Common myeloid progenitor, CD34-positive (primary cell): Measurements from ENCODE around the gene CFI.

Experiments
- CTCF ChIA-PET: fragments of 350-600 bp; sonication (Branson Sonifier 250); formaldehyde crosslinking; loops from one replicate; lab custom pipeline; 2021; ENCODE audit warnings: antibody characterized with exemption; lab: Charles Lee
- POLR2A ChIA-PET: fragments of 350-600 bp; sonication (Branson Sonifier 250); formaldehyde crosslinking; loops from one replicate; lab custom pipeline; 2021; ENCODE audit warnings: antibody characterized with exemption; lab: Charles Lee
- DNase-seq, 3 donors: peaks; one replicate each; pipeline versions ENCODE4 v3.0.0 to v3.0.0-alpha.2; 2013
- H3K27ac ChIP-seq, 2 experiments: 1 replicate in 1 of 2; 2 replicates in 1 of 2; pipeline ENCODE4 v1.7.0; 2013; ENCODE audit warnings: inconsistent platforms in 2 of 2, low read length in 2 of 2, mild to moderate bottlenecking in 2 of 2, low read depth in 1 of 2, moderate library complexity in 1 of 2; ENCODE audit not compliant: severe bottlenecking in 2 of 2, insufficient read depth in 1 of 2, poor library complexity in 1 of 2
- H3K27me3 ChIP-seq, 5 experiments: replicated peaks in 2 of 5; 1 replicate in 3 of 5; 2 replicates in 2 of 5; pipeline versions ENCODE4 v1.6.1 to v1.7.0; 2013; ENCODE audit warnings: low read length in 4 of 5, mild to moderate bottlenecking in 2 of 5, moderate library complexity in 2 of 5, inconsistent platforms in 1 of 5; ENCODE audit not compliant: insufficient read depth in 5 of 5, control insufficient read depth in 4 of 5
- H3K36me3 ChIP-seq, 4 experiments: 1 replicate in 2 of 4; 2 replicates in 2 of 4; pipeline versions ENCODE4 v1.6.1 to v1.7.0; 2013; ENCODE audit warnings: low read length in 3 of 4, control low read depth in 1 of 4, mild to moderate bottlenecking in 1 of 4; ENCODE audit not compliant: control insufficient read depth in 4 of 4, insufficient read depth in 4 of 4
- H3K4me1 ChIP-seq, 4 experiments: 1 replicate in 3 of 4; 2 replicates in 1 of 4; pipeline versions ENCODE4 v1.6.1 to v1.7.1; 2013; ENCODE audit warnings: low read length in 3 of 4, mild to moderate bottlenecking in 3 of 4, control low read depth in 1 of 4, inconsistent platforms in 1 of 4, moderate library complexity in 1 of 4; ENCODE audit not compliant: control insufficient read depth in 4 of 4, insufficient read depth in 4 of 4; ENCODE audit errors: control extremely low read depth in 1 of 4
- H3K4me3 ChIP-seq, 7 experiments: 1 replicate in 4 of 7; 2 replicates in 3 of 7; pipeline versions ENCODE4 v1.5.1 to v1.7.0; 2013; ENCODE audit warnings: mild to moderate bottlenecking in 7 of 7, low read length in 6 of 7, moderate library complexity in 6 of 7, inconsistent platforms in 2 of 7, low read depth in 2 of 7, control low read depth in 1 of 7; ENCODE audit not compliant: insufficient read depth in 4 of 7, control insufficient read depth in 1 of 7; ENCODE audit errors: extremely low read depth in 1 of 7
- H3K9me3 ChIP-seq, 5 experiments: 1 replicate in 4 of 5; 2 replicates in 1 of 5; pipeline versions ENCODE4 v1.6.1 to v1.7.1; 2013; ENCODE audit warnings: low read length in 4 of 5, mild to moderate bottlenecking in 2 of 5, inconsistent platforms in 1 of 5, low read depth in 1 of 5, moderate library complexity in 1 of 5; ENCODE audit not compliant: control insufficient read depth in 4 of 5, insufficient read depth in 2 of 5; ENCODE audit errors: control extremely low read depth in 1 of 5
- WGBS: methylation state at CpG from one replicate; pipeline ENCODE4 v1.1.5; 2013; ENCODE audit not compliant: insufficient coverage; 5-methylcytosine and 5-hydroxymethylcytosine counted together

The CFI gene

GRCh38 chr4:109708990-109709389 lies 92.8 kb downstream of the CFI start:
- Histone ChIP-seq H3K4me1 (peaks cover 4 to 7% (median 6%) of the 10 kb centered on the region in 4 experiments), H3K27ac (peak overlapping the region in 1 of 2 experiments; percentile 5), H3K27me3 (no peaks in the 10 kb centered on the region), H3K9me3 (no peaks in the 10 kb centered on the region), H3K4me3 (no peak overlapping the region), H3K36me3 (peaks cover 10 to 23% (median 17%) of the 10 kb centered on the region in 4 experiments)
- ChIA-PET CTCF (no interaction called here), POLR2A (no interaction called here)
- no peak for DNase-seq
- WGBS, result 100% methylated on average over 1 of the region's 1 CpG

GRCh38 chr4:109708435-109708834 lies 93.4 kb downstream of the CFI start:
- H3K27ac ChIP-seq, result peak overlapping the region in 1 of 2 experiments; percentile 5
- no peaks in the 10 kb centered on the region for H3K9me3 ChIP-seq
- no peak overlapping the region for H3K4me3 ChIP-seq
- H3K4me1 ChIP-seq, result peaks cover 4 to 12% (median 10%) of the 10 kb centered on the region in 4 experiments
- CTCF ChIA-PET, result no interaction called here
- H3K36me3 ChIP-seq, result peaks cover 10 to 20% (median 14%) of the 10 kb centered on the region in 4 experiments
- DNase-seq, result no peak
- WGBS, result no CpG with 5 or more reads among the region's 2 CpGs
- no peaks in the 10 kb centered on the region for H3K27me3 ChIP-seq
- POLR2A ChIA-PET, result no interaction called here

DNA sequence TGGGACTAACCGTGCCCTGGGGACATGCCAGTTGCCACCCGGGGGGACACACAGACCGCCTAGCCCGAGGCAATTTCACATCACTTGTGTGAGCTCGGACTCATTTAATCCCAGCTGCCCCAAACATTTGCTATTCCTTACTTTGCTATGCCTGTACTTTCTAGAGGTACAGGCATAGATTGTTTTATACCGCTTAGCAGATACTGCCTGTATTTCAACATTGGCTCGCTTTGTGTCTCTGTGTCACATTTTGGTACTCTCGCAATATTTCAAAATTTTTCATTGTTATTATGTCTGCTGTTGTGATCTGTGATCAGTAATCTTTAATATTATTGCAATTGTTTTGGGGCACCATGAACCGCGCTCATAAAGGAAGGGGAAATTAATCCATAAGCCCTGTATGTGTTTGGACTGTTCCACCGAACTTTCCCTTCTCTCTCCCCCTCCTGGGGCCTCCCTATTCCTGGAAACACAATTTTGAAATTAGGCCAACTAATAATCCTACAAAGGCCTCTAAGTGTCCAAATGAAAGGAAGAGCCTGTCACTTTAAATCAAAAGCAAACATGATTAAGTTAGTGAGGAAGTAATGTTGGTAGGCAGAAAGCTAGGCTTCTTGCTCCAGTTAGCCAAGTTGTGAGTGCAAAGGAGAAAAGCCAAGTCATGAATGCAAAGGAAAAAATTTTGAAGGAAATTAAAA lies 98.0 kb downstream of the CFI start:
- POLR2A ChIA-PET, result interaction anchor here (0.6 to 1.5 kb wide), 3 partner anchors 18 to 114 kb away, joined by 3 to 4 read pairs (median 3); no protein-coding TSS in a partner anchor
- peaks cover 3 to 14% (median 10%) of the 10 kb centered on the region in 4 experiments for H3K36me3 ChIP-seq
- 0% methylated on average over 3 of the region's 11 CpGs for WGBS
- H3K4me3 ChIP-seq, result peak overlapping the region; percentile 78 to 97 (median 88)
- CTCF ChIA-PET, result interaction anchor here (0.5 to 5.4 kb wide), 21 partner anchors 7 to 295 kb away, joined by 3 to 33 read pairs (median 4); partner anchors contain the start of genes CFI, PLA2G12A, RRH and SEC24B
- peak overlapping the region; percentile 74 to 92 for H3K27ac ChIP-seq
- H3K4me1 ChIP-seq, result peaks cover 6 to 39% (median 28%) of the 10 kb centered on the region in 4 experiments
- H3K9me3 ChIP-seq, result no peaks in the 10 kb centered on the region
- peak in 2 of 3 donors; percentile 39 to 52 for DNase-seq
- H3K27me3 ChIP-seq, result no peaks in the 10 kb centered on the region

DNA sequence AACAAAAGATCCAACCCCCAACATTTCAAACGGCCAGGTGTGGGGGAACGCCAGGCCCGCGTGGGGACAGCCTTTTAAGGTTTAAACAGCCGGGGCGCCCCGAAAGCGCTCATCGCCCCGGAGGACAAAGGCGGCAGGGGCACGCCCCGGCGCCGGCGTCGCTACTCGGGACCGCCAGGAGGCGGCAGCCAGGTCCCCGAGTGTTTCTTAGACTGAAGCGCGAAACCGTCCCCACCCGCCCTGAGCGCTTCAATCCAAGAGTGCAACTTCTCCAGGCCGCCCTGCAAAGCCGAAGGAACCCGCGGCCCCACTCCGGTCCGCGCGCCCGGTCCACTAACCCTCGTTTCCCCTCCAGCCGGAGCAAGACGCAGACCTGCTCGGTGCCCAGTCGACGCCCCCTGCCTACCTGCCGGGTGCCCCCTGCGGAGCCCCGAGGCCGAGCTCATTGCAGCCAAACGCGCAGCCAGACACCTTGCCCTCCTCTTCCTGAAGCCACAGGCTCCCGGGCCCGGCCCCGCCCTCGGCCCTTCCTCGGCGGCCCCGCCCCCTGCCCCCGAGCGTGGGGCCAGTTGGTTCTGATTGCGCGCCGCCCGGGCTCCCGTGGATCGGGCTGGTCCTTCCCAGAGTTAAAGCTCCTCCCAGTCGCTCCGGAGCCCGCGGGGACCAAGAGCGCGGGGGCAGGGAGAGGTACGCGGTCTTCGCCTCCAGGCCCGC lies 98.7 kb downstream of the CFI start, which contains the start of gene CASP6:
Gene CASP6, minus strand, starts transcription at position 496 of the 714 bp plus-strand sequence. Its CDS starts 50 bp downstream, at position 446.
- no peaks in the 10 kb centered on the region for H3K27me3 ChIP-seq
- H3K4me1 ChIP-seq, result peaks cover 6 to 45% (median 32%) of the 10 kb centered on the region in 4 experiments
- peak within 1 kb of the TSS; percentile 74 to 92 for H3K27ac ChIP-seq
- CTCF ChIA-PET, result interaction anchor here (0.5 to 5.4 kb wide), 20 partner anchors 8 to 296 kb away, joined by 3 to 33 read pairs (median 4); partner anchors contain the start of genes CFI, RRH and SEC24B
- peaks cover 0 to 14% (median 7%) of the 10 kb centered on the region in 4 experiments for H3K36me3 ChIP-seq
- H3K4me3 ChIP-seq, result peak within 1 kb of the TSS; percentile 78 to 97 (median 88)
- H3K9me3 ChIP-seq, result no peaks in the 10 kb centered on the region
- POLR2A ChIA-PET, result interaction anchor here (0.6 to 1.5 kb wide), 5 partner anchors 18 to 114 kb away, joined by 3 to 5 read pairs (median 3); no protein-coding TSS in a partner anchor
- WGBS, result under 1% methylated on average over 63 of the region's 72 CpGs
- DNase-seq, result peak; percentile 87 to 94 (median 92)

- H3K4me1 ChIP-seq, result peaks cover 6 to 45% (median 32%) of the 10 kb centered on the region in 4 experiments
- H3K27me3 ChIP-seq, result no peaks in the 10 kb centered on the region
- peaks cover 0 to 22% (median 15%) of the 10 kb centered on the region in 4 experiments for H3K36me3 ChIP-seq
- DNase-seq, result peak in 2 of 3 donors; percentile 30 to 33
- peak overlapping the region in 6 of 7 experiments; percentile 78 to 93 (median 88) for H3K4me3 ChIP-seq
- WGBS, result 25% methylated on average over 14 of the region's 21 CpGs
- CTCF ChIA-PET, result interaction anchor here (0.9 to 5.4 kb wide), 18 partner anchors 9 to 297 kb away, joined by 3 to 33 read pairs (median 4); partner anchors contain the start of genes PLA2G12A, RRH and SEC24B
- no peaks in the 10 kb centered on the region for H3K9me3 ChIP-seq
- H3K27ac ChIP-seq, result peak overlapping the region; percentile 74 to 92
- POLR2A ChIA-PET, result interaction anchor here (0.7 to 1.5 kb wide), 4 partner anchors 18 to 1082 kb away, joined by 3 to 5 read pairs (median 3); partner anchors contain the start of gene RPL34
Observed at GRCh38 chr4:109701566-109702410, 100.0 kb downstream of the CFI start.
